HG02610 (cell line): Measurements from ENCODE around the gene USP32.
"Not testable (repeated sequence)": the region's sequence is repeated elsewhere in the genome, so short reads cannot be mapped to it uniquely, and the experiment has no call there.

Experiments
- ATAC-seq: cut with Tn5 transposase; IDR thresholded peaks from one replicate; pipeline ENCODE4 v1.9.1; 2021; ENCODE audit warnings: mild to moderate bottlenecking, moderate library complexity; ENCODE audit not compliant: unreplicated experiment

The USP32 gene

GRCh38 chr17:60186372-60186771 is 205.6 kb downstream of the USP32 start:
- ATAC-seq = not testable (repeated sequence)

- not testable (repeated sequence) for ATAC-seq
Observed at GRCh38 chr17:60180380-60180779, 211.6 kb downstream of the USP32 start.

- not testable (repeated sequence) for ATAC-seq
Observed at GRCh38 chr17:60178180-60178579, 213.8 kb downstream of the USP32 start.

- ATAC-seq = not testable (repeated sequence)
Observed at GRCh38 chr17:60176763-60177162, 215.2 kb downstream of the USP32 start.

- not testable (repeated sequence) for ATAC-seq
Observed at GRCh38 chr17:60174767-60175166, 217.2 kb downstream of the USP32 start.

- ATAC-seq = no peak
Observed at GRCh38 chr17:60174035-60174434, 217.9 kb downstream of the USP32 start.

GRCh38 chr17:60173304-60173819 is 218.6 kb downstream of the USP32 start:
- ATAC-seq = no peak

GRCh38 chr17:60171753-60172079 is 220.2 kb downstream of the USP32 start:
- ATAC-seq = no peak

GRCh38 chr17:60170835-60171752 is 220.8 kb downstream of the USP32 start:
- no peak for ATAC-seq

GRCh38 chr17:60169921-60170817 is 221.8 kb downstream of the USP32 start:
- ATAC-seq = no peak

GRCh38 chr17:60168654-60169053 is 223.3 kb downstream of the USP32 start:
- no peak for ATAC-seq

- no peak for ATAC-seq
Observed at GRCh38 chr17:60167065-60167741, 224.7 kb downstream of the USP32 start.

GRCh38 chr17:60165971-60166370 is 226.0 kb downstream of the USP32 start:
- no peak for ATAC-seq

GRCh38 chr17:60165223-60165622 is 226.7 kb downstream of the USP32 start:
- no peak for ATAC-seq

GRCh38 chr17:60164697-60165096 is 227.2 kb downstream of the USP32 start:
- ATAC-seq = no peak

- ATAC-seq = no peak
Observed at GRCh38 chr17:60164164-60164563, 227.8 kb downstream of the USP32 start.

GRCh38 chr17:60163108-60163784 is 228.7 kb downstream of the USP32 start:
- no peak for ATAC-seq

- ATAC-seq = no peak
Observed at GRCh38 chr17:60161598-60162330, 230.2 kb downstream of the USP32 start.

- ATAC-seq = no peak
Observed at GRCh38 chr17:60160829-60161501, 231.0 kb downstream of the USP32 start.
